Measurements from ENCODE around the gene SMIM1.

DNA sequence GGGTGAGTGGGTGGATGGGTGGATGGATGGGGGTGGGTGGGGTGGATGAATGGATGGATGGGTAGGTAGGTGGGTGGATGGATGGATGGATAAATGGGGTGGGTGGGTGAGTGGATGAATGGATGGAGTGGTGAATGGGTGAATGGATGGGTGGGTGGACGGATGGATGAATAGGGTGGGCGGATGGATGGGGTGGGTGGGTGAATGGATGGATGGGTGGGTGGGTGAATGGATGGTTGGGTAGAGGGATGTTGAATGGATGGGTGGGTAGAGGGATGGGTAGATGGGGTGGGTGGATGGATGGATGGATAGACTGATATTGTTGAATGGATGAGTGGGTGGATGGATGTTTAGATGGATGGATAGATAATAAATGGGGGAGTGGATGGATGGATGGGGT is 47.2 kb upstream of the SMIM1 start:
- TF ChIP-seq, protein P1, sequence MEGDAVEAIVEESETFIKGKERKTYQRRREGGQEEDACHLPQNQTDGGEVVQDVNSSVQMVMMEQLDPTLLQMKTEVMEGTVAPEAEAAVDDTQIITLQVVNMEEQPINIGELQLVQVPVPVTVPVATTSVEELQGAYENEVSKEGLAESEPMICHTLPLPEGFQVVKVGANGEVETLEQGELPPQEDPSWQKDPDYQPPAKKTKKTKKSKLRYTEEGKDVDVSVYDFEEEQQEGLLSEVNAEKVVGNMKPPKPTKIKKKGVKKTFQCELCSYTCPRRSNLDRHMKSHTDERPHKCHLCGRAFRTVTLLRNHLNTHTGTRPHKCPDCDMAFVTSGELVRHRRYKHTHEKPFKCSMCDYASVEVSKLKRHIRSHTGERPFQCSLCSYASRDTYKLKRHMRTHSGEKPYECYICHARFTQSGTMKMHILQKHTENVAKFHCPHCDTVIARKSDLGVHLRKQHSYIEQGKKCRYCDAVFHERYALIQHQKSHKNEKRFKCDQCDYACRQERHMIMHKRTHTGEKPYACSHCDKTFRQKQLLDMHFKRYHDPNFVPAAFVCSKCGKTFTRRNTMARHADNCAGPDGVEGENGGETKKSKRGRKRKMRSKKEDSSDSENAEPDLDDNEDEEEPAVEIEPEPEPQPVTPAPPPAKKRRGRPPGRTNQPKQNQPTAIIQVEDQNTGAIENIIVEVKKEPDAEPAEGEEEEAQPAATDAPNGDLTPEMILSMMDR (optimal IDR thresholded peaks at IDR 0.05 in 1 of 3, IDR thresholded peaks at IDR 0.05 in 1 of 3, conservative IDR thresholded peaks at IDR 0.05 in 1 of 3; ENCODE audit: extremely low read depth in 1 of 3, insufficient read depth in 2 of 3, low read length in 3 of 3): no peak
- TF ChIP-seq EZH2 (IDR thresholded peaks at IDR 0.05; ENCODE audit: low read length): no peak
